GM19351 (cell line): ENCODE data around the gene LPCAT3.

Experiments
- ATAC-seq: cut with Tn5 transposase; IDR thresholded peaks from one replicate; pipeline ENCODE4 v1.9.1; 2021; ENCODE audit warnings: mild to moderate bottlenecking, moderate library complexity; ENCODE audit not compliant: unreplicated experiment

Gene LPCAT3

DNA sequence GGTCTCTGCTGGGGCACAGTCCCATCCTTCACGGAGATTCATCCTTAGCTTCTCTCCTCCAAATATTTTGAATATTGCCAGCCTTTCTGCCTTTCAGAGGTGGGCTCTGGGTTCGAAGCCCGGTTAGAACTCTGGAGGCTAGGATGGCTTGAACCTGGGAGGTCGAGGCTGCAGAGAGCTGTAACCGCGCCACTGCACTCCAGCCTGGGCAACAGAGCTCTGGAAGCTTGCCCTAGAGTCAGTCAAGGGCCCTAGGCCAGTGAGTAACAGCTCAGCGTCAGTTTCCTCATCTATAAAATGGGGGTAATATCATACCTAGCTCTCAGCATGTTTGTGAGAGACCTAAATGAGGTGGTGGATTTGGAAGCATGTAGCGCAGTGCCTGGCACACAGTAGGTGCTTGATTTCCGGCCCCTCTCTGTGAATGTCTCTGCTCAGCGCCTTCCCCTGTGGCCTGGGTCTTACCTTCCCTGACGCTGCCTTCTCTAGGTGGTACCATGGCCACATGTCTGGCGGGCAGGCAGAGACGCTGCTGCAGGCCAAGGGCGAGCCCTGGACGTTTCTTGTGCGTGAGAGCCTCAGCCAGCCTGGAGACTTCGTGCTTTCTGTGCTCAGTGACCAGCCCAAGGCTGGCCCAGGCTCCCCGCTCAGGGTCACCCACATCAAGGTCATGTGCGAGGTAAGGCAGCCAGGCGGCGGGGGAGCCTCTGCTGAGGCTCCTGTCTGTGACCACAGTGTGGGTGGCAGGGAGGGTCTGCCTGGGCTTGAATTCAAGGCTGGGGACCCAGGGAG, 63.8 kb downstream of the LPCAT3 start:
- ATAC-seq, result no peak

DNA sequence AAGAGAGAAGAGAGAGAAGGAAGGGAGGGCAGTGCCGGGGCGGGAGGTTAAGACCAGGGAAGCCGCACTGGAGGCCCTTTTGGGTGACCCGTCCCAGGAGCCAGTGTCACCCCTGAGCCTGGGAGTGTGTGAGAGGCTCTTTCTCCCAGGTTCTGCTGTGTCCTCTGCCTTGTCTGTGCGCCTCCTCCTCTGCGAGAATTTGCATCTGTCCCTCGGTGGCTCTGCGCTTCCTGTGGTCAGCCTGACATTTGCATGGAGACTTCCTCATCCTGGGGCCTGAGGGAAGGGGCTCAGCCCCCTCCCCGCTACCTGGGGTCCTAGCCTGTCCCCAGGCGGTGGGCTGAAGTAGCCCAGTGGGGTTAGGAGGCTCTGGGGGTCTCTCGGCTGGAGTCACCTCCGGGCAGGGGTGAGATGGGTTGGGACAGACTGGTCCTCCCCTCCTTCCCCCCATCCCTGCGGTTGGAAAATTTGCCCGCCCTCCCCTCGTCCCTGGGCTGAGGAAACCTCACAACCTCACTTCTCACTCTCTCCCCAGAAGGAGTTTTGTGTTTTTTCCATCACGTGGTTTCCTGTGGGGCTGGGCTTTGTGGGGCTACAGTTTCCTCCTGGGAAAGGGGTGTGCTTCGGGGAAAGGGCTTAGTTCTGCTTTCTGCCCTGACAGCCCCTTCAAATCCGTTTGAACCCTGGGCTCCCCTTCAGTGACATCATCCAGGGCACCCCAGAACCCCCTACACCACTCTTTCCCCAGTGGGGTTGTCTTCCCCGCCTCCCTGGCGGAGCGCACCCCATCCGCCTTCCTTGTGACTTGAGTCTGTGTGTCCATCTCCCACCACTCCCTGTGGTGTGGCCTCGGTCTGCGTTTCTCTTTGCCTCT, 64.6 kb downstream of the LPCAT3 start:
- peak; percentile 49 for ATAC-seq

DNA sequence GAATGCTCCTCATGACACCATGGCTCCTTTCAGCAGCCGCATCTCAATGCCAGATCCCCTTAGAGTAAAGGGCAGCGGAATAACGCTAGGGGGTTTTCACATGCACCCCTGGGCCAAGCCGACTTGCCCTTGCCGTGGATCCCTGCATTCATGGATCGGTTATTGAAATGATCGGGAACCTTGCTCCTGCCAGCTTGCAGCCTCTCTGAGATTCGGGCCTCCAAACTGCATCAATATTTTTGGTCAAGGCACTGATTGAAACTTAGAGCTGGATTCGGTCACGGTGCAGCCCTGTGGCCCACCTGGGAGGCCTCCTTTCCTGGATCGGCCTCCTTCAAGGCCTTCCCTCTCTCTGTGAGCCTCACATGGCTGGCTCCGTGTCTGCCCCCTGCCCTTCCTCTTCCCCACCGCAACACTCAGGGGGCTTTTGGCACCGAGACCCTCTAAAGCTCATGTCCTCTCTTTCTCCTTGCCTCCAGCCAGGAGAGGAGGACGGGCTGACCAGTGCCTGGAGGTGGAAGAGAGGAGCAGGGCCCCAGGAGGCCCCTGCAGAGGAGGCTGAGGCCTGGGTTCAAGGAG, 65.3 kb downstream of the LPCAT3 start:
- ATAC-seq, result no peak

DNA sequence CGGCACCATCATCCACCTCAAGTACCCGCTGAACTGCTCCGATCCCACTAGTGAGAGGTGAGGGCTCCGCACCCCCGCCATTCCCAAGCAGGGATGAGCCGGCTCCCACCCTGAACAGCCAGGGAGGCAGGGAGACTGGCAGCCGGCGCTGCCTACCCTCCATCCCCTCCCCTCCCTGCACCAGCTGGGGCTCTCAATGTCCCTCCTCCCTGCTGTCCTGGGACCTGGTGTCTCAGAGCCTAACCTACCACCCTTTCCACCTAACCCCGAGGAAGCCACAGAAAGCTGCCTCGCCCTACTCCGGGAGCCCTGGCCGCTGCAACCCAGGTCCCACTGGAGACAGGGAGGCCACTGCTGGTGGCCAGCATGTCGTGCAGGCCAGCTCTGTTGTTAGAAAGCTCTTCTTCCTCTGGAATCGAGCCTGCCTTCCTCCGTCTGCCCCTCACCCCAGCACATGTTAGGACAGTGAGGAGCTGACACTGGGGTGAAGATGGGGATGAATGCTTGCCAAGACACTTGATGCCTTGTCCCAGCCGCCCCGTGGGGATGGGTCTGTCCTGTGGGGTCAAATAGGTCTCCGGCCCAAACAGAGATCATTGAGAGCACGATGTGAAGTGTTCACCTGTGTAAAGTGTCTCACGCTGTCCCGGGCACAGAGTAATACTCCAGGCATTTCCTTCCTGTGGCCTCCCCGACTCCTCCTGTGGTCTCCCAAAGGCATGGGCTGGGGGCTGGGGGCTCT, 66.0 kb downstream of the LPCAT3 start:
- no peak for ATAC-seq

DNA sequence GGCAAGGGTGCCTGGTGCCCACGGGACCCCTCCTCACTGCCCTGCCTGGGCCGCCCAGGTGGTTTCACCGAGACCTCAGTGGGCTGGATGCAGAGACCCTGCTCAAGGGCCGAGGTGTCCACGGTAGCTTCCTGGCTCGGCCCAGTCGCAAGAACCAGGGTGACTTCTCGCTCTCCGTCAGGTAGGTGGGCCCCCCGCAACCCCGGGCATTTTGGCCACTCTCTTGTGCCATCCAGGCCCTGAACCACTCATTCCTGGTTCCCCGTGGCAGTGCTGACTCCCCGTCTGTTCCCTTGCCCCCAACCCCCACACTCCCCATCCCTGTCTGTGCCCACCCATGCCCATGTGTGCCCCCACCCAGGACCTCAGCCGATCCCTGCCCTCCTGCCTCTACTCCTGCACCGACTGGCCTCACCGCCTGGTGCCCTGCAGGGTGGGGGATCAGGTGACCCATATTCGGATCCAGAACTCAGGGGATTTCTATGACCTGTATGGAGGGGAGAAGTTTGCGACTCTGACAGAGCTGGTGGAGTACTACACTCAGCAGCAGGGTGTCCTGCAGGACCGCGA, 66.6 kb downstream of the LPCAT3 start:
- no peak for ATAC-seq

DNA sequence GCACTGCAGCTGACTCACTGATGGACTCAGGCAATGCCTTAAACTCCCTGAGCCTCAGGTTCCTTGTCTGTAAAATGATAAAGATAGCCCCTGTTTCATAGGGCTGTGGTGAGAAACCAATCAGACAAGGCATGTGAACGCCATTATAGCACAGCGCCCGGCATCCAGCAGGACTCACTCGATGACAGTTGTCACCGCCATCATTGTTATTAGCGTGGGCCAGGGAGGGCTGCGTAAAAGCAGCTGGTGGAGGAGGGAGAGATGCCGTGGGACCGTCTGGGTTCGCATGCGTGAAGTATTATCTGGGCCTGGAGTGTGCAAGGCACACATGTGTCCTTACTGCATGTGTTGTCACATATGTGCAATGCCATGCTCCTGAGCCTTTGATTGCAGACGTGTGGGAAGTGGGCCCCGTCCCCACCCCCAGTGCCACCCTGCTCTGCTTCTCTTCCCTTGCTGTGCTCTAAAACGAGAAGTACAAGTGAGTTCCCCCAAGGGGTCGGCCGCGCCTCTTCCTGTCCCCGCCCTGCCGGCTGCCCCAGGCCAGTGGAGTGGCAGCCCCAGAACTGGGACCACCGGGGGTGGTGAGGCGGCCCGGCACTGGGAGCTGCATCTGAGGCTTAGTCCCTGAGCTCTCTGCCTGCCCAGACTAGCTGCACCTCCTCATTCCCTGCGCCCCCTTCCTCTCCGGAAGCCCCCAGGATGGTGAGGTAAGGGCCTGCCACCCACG, 67.3 kb downstream of the LPCAT3 start, which contains the start of gene PTPN6:
Gene PTPN6, plus strand, starts transcription at position 546 of the 730 bp plus-strand sequence. Its CDS starts 157 bp downstream, at position 703.
- no peak for ATAC-seq

DNA sequence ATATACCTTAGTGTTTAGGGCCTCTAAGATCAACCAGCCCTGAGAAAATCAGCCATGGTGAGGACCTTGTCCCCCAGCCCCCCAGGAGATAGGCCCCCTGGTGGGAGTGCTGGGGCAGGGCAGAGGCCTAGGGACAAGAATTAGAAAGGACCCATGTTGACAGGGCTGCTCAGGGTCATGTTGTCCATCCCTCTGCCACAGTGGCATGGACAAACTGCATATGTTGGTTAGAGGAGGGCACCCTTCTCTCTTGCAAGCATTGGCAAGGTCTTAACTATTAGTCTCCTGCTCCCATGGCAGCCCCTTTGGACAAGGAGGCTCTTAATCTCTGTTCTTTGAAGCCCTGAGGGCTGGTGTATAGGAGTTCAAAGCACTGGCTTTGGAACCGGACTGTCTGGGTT, 67.9 kb downstream of the LPCAT3 start:
- ATAC-seq, result no peak

DNA sequence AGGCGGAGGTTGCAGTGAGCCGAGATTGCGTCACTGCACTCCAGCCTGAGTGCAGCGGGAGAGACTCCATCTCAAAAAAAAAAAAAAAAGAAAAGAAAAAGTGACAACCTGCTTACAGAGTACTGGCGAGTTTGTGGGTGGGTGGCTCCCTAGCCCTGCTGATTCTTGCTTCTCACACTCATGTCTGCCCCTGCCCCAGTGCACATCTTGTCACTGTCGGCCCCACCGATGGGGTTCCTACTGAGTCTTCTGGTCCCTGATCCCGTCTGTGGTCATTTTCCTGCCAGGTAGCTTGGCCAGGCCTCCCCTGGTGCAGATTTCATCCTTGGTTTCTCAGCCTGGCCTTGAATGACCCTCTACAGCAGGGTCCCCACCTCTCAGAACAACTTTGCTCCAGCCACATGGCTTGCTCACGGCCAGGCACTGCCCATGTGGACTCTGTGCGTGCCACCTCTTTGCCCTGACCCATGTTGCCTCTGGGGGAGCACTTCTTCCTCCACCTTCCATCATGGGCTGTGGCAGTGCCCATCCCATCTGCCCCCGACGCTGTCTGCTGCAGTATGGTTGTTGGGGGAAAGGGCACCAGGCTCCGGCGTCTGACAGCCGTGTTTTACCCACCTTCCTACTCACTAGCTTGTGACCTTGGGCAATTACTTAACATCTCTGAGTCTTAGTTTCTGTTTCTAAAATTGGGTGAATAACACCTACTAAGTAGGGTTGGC, 69.2 kb downstream of the LPCAT3 start:
- no peak for ATAC-seq

DNA sequence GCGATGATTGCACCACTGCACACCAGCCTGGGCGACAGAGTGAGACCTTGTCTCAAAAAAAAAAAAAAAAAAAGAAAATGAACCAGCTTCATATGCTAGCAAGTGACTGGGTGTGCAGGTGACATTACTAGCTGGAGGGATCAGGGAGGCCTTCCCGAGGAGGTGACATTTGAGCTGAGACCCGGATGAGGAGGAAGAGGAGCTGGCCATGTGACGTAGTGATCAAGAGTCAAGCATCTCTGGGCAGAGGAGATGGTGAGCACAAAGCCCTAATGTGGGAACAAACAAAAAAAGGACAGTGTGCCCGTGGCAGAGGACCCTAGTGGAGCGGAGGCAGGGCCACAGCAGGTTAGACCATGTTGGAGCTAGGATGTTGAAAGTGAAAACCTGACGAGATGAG, 70.7 kb downstream of the LPCAT3 start:
- no peak for ATAC-seq

DNA sequence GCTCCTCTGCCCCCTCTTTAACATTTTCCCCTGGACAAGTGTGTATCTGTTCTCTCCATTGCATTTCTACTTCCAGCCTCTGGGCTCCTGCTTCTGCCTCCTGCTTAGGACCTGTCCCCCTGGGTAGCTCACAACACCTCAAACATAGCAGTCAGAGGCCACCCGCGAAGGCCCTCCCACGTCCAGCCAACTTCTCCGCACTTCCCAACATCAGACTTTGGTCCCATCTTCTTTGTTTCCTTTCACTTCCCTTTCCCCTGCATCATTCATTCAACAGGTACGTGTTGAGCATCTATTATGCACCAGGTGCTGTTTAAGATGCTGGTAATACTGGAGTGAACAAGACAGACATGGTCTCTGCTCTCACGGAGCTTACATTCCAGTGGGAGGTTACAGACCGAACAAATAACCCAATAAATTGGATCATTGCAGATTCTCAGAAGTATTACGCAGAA, 71.3 kb downstream of the LPCAT3 start:
- ATAC-seq, result no peak

DNA sequence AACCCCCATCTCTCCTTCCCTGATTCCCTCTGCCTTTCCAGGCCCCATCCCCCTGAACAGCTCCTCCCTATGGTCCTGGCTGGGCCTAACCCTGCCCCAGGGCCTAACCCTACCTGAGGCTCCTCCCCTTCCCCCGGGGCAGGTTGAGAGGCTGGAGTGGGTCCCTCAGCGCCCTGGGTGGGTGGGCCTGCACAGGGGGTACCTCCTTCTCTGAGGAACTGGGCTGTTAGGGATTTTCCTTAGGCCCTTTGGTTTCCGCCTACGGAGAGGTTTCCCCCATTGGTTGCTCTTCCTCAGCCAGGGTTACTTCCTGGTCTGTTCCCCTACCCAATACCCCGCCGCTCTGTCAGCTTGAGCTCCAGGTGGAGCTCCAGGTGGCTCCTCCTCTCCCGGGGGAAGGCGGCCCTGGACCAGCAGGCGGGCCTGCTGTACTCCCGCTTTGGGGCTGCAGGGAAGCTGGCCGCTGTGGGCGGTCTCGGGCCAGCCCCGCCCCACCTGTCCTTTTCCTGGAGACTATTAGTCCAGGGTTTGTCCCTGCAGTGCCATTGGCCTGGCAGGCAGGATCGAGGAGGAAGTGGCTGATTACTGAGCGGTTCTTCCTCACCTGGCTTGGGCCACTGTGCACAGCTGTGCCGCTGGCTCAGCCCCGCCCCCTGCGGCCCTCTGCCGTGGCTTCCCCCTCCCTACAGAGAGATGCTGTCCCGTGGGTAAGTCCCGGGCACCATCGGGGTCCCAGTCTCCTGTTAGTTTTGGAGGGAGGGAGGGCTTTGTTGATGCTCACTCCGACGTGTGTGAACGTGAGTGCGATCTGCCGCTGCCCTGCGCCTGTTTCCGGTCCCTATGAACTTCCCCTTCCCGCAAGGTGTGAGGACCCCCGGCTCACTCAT, 72.0 kb downstream of the LPCAT3 start:
- ATAC-seq, result no peak

DNA sequence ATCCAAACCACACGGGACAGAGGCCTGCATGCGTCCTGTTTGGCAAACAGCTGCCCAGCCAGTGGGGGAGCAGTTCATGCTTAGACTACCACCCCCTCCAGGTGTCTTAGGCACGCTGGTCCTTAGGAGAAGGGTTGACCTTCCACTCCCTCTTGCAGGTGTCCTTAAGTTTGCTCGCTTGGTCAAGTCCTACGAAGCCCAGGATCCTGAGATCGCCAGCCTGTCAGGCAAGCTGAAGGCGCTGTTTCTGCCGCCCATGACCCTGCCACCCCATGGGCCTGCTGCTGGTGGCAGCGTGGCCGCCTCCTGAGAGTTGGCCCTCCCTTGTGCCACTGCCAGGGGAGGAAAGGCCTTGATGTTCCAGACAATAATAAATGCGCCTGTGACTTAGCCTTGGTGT, 72.7 kb downstream of the LPCAT3 start:
- ATAC-seq, result no peak

DNA sequence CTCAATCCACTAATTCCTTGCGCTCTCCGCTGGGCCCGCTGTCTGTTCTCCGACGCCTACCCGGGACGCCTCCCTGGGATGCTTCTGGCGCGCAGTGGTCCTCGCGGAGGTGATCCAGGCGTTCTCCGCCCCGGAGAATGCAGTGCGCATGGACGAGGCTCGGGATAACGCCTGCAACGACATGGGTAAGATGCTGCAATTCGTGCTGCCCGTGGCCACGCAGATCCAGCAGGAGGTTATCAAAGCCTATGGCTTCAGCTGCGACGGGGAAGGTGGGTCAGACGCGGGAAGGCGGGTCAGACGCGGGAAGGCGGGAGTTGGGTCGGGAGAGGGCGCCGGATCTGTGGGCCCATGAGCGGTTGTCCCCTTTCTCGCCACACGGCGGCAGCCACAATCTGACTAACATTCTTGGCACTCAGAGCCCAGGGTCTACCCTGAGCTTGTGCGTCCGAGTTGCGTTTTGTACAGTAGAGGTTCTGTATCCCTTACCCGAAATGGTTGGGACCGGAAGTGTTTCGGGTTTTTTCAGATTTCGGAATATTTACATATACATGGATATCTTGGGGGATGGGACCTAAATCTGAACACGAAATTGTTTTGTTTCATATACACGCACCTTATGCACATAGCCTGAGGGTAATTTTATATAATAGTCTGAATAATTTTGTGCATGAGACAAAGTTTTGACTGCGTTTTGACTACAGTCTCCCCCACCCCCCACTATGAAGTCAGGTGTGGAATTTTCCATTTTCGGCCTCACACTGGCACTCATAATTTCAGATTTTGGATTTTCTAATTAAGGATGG, 73.7 kb downstream of the LPCAT3 start:
- peak; percentile 43 for ATAC-seq

DNA sequence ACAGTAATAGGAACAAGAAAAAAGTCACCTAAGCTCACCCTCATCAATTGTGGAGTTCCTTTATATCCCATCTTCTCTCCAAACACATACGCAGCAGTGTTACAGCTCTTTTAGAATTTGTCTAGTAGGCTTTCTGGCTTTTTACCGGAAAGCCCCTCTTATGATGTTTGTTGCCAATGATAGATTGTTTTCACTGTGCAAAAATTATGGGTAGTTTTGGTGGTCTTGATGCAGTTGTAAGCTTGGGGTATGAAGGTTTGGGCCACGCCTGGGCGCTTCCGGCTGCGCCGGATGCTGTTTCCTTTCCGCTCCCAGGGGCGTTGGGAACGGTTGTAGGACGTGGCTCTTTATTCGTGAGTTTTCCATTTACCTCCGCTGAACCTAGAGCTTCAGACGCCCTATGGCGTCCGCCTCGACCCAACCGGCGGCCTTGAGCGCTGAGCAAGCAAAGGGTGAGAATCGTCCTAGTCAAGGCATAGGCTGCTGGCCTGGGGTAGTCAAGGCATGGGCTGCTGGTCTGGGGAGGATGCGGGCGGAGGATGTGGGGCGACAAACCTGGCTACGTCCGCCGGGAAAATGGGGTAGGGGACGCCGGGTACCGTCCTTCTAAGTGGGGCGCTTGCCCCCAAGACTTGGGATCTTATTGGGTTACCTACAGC, 74.4 kb downstream of the LPCAT3 start, which contains the start of the genes C12orf57 and RNU7-1:
Gene C12orf57, plus strand, starts transcription at position 301 of the 659 bp plus-strand sequence. Its CDS starts 100 bp downstream, at position 401.
Gene RNU7-1, plus strand, starts transcription at position 95 of the 659 bp plus-strand sequence.
- peak; percentile 37 for ATAC-seq

DNA sequence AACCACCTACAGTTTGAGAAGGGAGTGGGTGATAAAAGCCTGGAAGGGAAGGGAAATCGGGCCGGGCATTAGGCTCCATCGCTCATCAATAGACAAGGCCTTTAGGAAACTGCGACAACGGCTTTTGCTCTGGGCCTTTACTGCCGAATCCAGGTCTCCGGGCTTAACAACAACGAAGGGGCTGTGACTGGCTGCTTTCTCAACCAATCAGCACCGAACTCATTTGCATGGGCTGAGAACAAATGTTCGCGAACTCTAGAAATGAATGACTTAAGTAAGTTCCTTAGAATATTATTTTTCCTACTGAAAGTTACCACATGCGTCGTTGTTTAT, 74.9 kb downstream of the LPCAT3 start:
- peak; percentile 18 for ATAC-seq

DNA sequence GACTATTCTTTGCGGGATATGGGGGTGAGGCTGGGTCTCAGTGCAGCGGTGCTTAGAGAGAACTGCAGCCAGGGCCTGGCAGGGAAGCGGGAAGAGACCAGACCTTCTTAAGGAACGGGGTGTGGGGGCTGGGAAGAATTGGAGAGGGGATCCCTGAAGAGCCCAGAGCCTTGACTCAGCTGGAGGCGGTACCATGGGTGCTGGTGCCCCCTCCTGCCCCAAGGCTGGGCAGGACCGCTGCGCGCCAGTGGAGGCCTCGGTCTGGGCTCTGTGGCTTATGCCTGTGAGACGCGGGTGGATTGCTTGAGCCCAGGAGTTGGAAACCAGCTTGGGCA, 76.0 kb downstream of the LPCAT3 start:
- no peak for ATAC-seq

DNA sequence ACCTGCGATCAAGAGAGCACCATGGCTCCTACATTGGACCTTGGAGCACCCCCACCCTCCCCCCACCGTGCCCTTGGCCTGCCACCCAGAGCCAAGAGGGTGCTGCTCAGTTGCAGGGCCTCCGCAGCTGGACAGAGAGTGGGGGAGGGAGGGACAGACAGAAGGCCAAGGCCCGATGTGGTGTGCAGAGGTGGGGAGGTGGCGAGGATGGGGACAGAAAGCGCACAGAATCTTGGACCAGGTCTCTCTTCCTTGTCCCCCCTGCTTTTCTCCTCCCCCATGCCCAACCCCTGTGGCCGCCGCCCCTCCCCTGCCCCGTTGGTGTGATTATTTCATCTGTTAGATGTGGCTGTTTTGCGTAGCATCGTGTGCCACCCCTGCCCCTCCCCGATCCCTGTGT, 76.5 kb downstream of the LPCAT3 start:
- ATAC-seq, result no peak
